ENCODE results near the gene IER2. TPM values are rescaled to one million over a fixed set of nuclear protein-coding genes. Genes with fewer than 3 reads are reported as not detected.
"Not testable (repeated sequence)": the region's sequence is repeated elsewhere in the genome, so short reads cannot be mapped to it uniquely, and the experiment has no call there.

IER2 gene
- total and polyA plus RNA-seq, 2 experiments from 2014 or later: 30.4 to 84.0 TPM

GRCh38 chr19:13165162-13165997 is 15.2 kb downstream of the IER2 start:
- Histone ChIP-seq H3K36me3 (ENCODE audit: low read depth) (no peaks in the 10 kb centered on the region), H3K9me3 (ENCODE audit: low read depth) (no peaks in the 10 kb centered on the region), H3K9me2 (ENCODE audit: insufficient read depth) (no peaks in the 10 kb centered on the region), H3K4me3 (no peak overlapping the region), H3K27ac (peak overlapping the region; percentile 91), H3K79me2 (ENCODE audit: insufficient read depth) (peaks cover 7% of the 10 kb centered on the region; the same call in 1 of the 2 replicates), H3K9ac (peak overlapping the region; percentile 80), H3F3A (ENCODE audit: insufficient read depth) (peaks cover 56% of the 10 kb centered on the region), H4K20me1 (ENCODE audit: insufficient read depth) (no peaks in the 10 kb centered on the region), H3K4me1 (ENCODE audit: insufficient read depth) (peaks cover 75% of the 10 kb centered on the region), H3K27me3 (replicated peaks; ENCODE audit: insufficient read depth) (no peaks in the 10 kb centered on the region), H2AFZ (peak overlapping the region; percentile 60), H3K4me2 (ENCODE audit: unreplicated experiment) (no peak overlapping the region)
- no peak for TF ChIP-seq EZH2 (IDR thresholded peaks at IDR 0.05; ENCODE audit: insufficient read depth, poor library complexity, severe bottlenecking)
- no peak for TF ChIP-seq EZH2phosphoT487 (IDR thresholded peaks at IDR 0.05; ENCODE audit: insufficient read depth, low read depth)
- in situ Hi-C loops (cut with MboI): no loop called here
- WGBS, 2 experiments (ENCODE audit: low coverage in 1 of 2, low lambda C conversion rate in 2 of 2, missing lambda C conversion rate in 2 of 2): 77 to 79% methylated on average over 19 of the region's 19 CpGs
- no peak for DNase-seq

GRCh38 chr19:13166151-13166550 is 15.9 kb downstream of the IER2 start:
- peaks cover 67% of the 10 kb centered on the region for H3K4me1 ChIP-seq (ENCODE audit: insufficient read depth)
- H3K79me2 ChIP-seq (ENCODE audit: insufficient read depth); DNase-seq; H3K27me3 ChIP-seq (replicated peaks; ENCODE audit: insufficient read depth); H3K9me3 ChIP-seq (ENCODE audit: low read depth); H3K4me2 ChIP-seq (ENCODE audit: unreplicated experiment); H3K36me3 ChIP-seq (ENCODE audit: low read depth); H3K9me2 ChIP-seq (ENCODE audit: insufficient read depth); H4K20me1 ChIP-seq (ENCODE audit: insufficient read depth); H3K9ac ChIP-seq; H2AFZ ChIP-seq; H3K4me3 ChIP-seq; in situ Hi-C loops (cut with MboI): not testable (repeated sequence)
- peak overlapping the region; percentile 93 for H3K27ac ChIP-seq
- H3F3A ChIP-seq (ENCODE audit: insufficient read depth): peaks cover 52% of the 10 kb centered on the region
- 99 to 100% methylated on average over 3 of the region's 3 CpGs for WGBS, 2 experiments (ENCODE audit: low coverage in 1 of 2, low lambda C conversion rate in 2 of 2, missing lambda C conversion rate in 2 of 2)

DNA sequence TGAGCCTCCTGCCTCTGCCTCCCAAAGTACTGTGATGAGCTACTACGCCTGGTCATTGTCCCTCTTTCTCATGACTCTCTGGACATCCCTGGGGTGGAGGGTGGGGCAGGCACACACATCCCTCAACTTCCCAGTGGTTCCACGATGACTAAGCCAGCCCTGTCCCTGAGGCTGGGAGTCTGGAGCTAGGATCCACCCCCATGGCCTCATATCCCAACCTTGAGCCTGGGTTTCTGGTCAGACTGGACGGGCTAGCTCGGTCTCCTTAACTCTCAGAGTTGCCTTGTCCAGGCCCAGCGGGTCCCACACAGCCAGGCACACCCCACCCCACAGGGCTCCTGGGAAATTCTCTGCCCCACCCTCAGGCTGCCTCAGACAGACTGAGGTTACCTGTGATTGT is 19.6 kb downstream of the IER2 start:
- DNase-seq: peak; percentile 89
- peaks cover 52% of the 10 kb centered on the region for H3K4me1 ChIP-seq (ENCODE audit: insufficient read depth)
- H3K27me3 ChIP-seq (replicated peaks; ENCODE audit: insufficient read depth): no peaks in the 10 kb centered on the region
- no peaks in the 10 kb centered on the region for H3K9me3 ChIP-seq (ENCODE audit: low read depth)
- no peaks in the 10 kb centered on the region for H3K79me2 ChIP-seq (ENCODE audit: insufficient read depth)
- H3K36me3 ChIP-seq (ENCODE audit: low read depth): no peaks in the 10 kb centered on the region
- TF ChIP-seq EZH2 (IDR thresholded peaks at IDR 0.05; ENCODE audit: insufficient read depth, poor library complexity, severe bottlenecking): no peak
- TF ChIP-seq EZH2phosphoT487 (IDR thresholded peaks at IDR 0.05; ENCODE audit: insufficient read depth, low read depth): no peak
- H3K4me3 ChIP-seq: no peak overlapping the region
- 40 to 49% methylated on average over 5 of the region's 5 CpGs for WGBS, 2 experiments (ENCODE audit: low coverage in 1 of 2, low lambda C conversion rate in 2 of 2, missing lambda C conversion rate in 2 of 2)
- in situ Hi-C loops (cut with MboI): no loop called here
- no peaks in the 10 kb centered on the region for H4K20me1 ChIP-seq (ENCODE audit: insufficient read depth)
- peaks cover 50% of the 10 kb centered on the region for H3F3A ChIP-seq (ENCODE audit: insufficient read depth)
- H3K4me2 ChIP-seq (ENCODE audit: unreplicated experiment): peak overlapping the region; percentile 21
- H3K9ac ChIP-seq: peak overlapping the region; percentile 48; the same call in 1 of the 2 replicates
- H3K27ac ChIP-seq: peak overlapping the region; percentile 93
- H2AFZ ChIP-seq: no peak overlapping the region
- no peaks in the 10 kb centered on the region for H3K9me2 ChIP-seq (ENCODE audit: insufficient read depth)

DNA sequence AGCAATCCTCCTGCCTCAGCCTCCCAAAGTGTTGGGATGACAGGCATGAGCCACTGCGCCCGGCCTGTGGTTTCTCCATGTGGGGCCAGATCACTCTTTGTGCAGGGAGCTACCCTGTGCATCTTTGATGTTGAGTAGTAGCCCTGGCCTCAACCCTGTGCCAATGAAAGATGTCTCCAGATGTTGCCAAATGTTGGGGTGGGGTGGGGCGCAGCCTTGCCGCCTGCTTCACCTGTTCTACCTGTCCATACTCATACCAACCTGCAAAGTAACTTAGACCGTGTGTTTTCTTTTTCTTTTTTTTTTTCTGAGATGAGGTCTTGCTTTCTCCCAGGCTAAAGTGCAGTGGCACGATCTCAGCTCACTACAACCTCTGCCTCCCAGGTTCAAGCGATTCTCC is 20.9 kb downstream of the IER2 start:
- no peak overlapping the region for H3K27ac ChIP-seq
- H3K9me3 ChIP-seq (ENCODE audit: low read depth): no peaks in the 10 kb centered on the region
- no peak overlapping the region for H3K4me2 ChIP-seq (ENCODE audit: unreplicated experiment)
- in situ Hi-C loops (cut with MboI): no loop called here
- no peaks in the 10 kb centered on the region for H3K9me2 ChIP-seq (ENCODE audit: insufficient read depth)
- no peaks in the 10 kb centered on the region for H4K20me1 ChIP-seq (ENCODE audit: insufficient read depth)
- H3K27me3 ChIP-seq (replicated peaks; ENCODE audit: insufficient read depth): no peaks in the 10 kb centered on the region
- WGBS, 2 experiments (ENCODE audit: low coverage in 1 of 2, low lambda C conversion rate in 2 of 2, missing lambda C conversion rate in 2 of 2): 93 to 96% methylated on average over 7 of the region's 7 CpGs
- peaks cover 43% of the 10 kb centered on the region for H3F3A ChIP-seq (ENCODE audit: insufficient read depth)
- no peak overlapping the region for H2AFZ ChIP-seq
- H3K36me3 ChIP-seq (ENCODE audit: low read depth): no peaks in the 10 kb centered on the region
- H3K4me3 ChIP-seq: no peak overlapping the region
- TF ChIP-seq EZH2phosphoT487 (IDR thresholded peaks at IDR 0.05; ENCODE audit: insufficient read depth, low read depth): no peak
- no peak for TF ChIP-seq EZH2 (IDR thresholded peaks at IDR 0.05; ENCODE audit: insufficient read depth, poor library complexity, severe bottlenecking)
- H3K79me2 ChIP-seq (ENCODE audit: insufficient read depth): no peaks in the 10 kb centered on the region
- H3K9ac ChIP-seq: no peak overlapping the region
- no peak for DNase-seq
- peaks cover 48% of the 10 kb centered on the region for H3K4me1 ChIP-seq (ENCODE audit: insufficient read depth)
